Uterus (tissue), 4 donors: Measurements from ENCODE around the gene DMD. TPM values are rescaled to one million over a fixed set of nuclear protein-coding genes. Genes with fewer than 3 reads are reported as not detected.

Experiments used
- DNase-seq, 2 donors: peaks; one replicate each; pipeline ENCODE4 v3.0.0-alpha.2; 2019 to 2020
- H3K27ac ChIP-seq, 2 donors: fragments of 200-600 bp; sonication (generic); 1 replicate in 1 of 2; 2 replicates in 1 of 2; pipeline ENCODE4 v1.5.1; 2016 to 2018
- H3K27me3 ChIP-seq, 2 donors: fragments of 200-600 bp; sonication (generic); one replicate each; pipeline ENCODE4 v1.5.1; 2018 to 2019; ENCODE audit warnings: control low read depth in 1 of 2
- H3K36me3 ChIP-seq, 2 donors: fragments of 200-600 bp; sonication (generic); one replicate each; pipeline ENCODE4 v1.5.1; 2019; ENCODE audit warnings: control low read depth in 1 of 2
- H3K4me1 ChIP-seq, 2 donors: fragments of 200-600 bp; sonication (generic); one replicate each; pipeline ENCODE4 v1.5.1; 2018 to 2019; ENCODE audit warnings: control low read depth in 1 of 2
- H3K4me3 ChIP-seq, 2 donors: fragments of 200-600 bp; sonication (generic); 1 replicate in 1 of 2; 2 replicates in 1 of 2; pipeline ENCODE4 v1.5.1; 2018 to 2019; ENCODE audit warnings: mild to moderate bottlenecking in 1 of 2
- H3K9me3 ChIP-seq, 2 donors: fragments of 200-600 bp; sonication (generic); one replicate each; pipeline ENCODE4 v1.5.1; 2019; ENCODE audit warnings: control low read depth in 1 of 2
- POLR2A ChIP-seq, 2 donors: fragments of 450-650 bp; IDR thresholded peaks; one replicate each; pipeline ENCODE4 v1.6.1; 2016; ENCODE audit warnings: antibody characterized with exemption in 2 of 2, mild to moderate bottlenecking in 1 of 2, moderate library complexity in 1 of 2
- intact Hi-C: fragments of 100-400 bp; cut with DNase I; formaldehyde crosslinking; loops from one replicate; pipeline ENCODE4 v1.15.1; 2023; ENCODE audit warnings: low total_unique reads
- total RNA-seq, 4 donors: library from RNA; depleted of rRNA in 3 of 4; stranded (reverse); fragments of >200 nt in 3 of 4; gene quantifications; one replicate each; pipeline versions ENCODE4 v1.1.0 to v1.2.4, GENCODE V29; 2014 to 2023
- TF ChIP-seq, protein P1 (sequence below), 4 experiments: fragments of 200-600 bp in 2 of 4; fragments of 450-650 bp in 2 of 4; sonication (generic) in 2 of 4; IDR thresholded peaks; one replicate each; pipeline ENCODE4 v1.5.1; 2016 to 2019; ENCODE audit warnings: antibody characterized with exemption in 4 of 4, mild to moderate bottlenecking in 2 of 4, moderate library complexity in 1 of 4
- donor health status: DM: yes; HTN: yes; CAD: no.

The DMD gene
- total RNA-seq, 4 donors from 2014 or later = 73.8 to 147 (median 97.8) TPM

DNA sequence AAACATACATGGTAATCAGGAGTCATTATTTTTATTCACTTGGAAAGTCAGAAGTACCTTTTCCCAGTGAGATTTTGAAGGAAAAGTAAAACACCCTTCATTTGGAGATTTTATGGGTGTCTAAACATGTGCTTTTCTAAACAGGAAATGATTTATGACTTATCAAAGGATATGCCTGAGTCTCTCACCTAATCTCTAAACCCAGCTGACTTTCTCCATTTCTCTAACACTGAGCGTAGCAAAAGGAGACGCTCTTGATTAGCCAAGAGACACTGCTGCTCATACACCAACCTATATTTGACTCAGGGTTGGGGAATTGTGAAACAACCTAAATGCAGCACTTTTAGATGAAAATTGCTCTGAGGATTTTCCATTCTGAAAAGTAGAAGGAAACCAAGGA, 1671.0 kb downstream of the DMD start:
- TF ChIP-seq POLR2A (IDR thresholded peaks at IDR 0.05) = no peak
- TF ChIP-seq, protein P1, sequence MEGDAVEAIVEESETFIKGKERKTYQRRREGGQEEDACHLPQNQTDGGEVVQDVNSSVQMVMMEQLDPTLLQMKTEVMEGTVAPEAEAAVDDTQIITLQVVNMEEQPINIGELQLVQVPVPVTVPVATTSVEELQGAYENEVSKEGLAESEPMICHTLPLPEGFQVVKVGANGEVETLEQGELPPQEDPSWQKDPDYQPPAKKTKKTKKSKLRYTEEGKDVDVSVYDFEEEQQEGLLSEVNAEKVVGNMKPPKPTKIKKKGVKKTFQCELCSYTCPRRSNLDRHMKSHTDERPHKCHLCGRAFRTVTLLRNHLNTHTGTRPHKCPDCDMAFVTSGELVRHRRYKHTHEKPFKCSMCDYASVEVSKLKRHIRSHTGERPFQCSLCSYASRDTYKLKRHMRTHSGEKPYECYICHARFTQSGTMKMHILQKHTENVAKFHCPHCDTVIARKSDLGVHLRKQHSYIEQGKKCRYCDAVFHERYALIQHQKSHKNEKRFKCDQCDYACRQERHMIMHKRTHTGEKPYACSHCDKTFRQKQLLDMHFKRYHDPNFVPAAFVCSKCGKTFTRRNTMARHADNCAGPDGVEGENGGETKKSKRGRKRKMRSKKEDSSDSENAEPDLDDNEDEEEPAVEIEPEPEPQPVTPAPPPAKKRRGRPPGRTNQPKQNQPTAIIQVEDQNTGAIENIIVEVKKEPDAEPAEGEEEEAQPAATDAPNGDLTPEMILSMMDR (IDR thresholded peaks at IDR 0.05) = no peak
- intact Hi-C loops = no loop called here

DNA sequence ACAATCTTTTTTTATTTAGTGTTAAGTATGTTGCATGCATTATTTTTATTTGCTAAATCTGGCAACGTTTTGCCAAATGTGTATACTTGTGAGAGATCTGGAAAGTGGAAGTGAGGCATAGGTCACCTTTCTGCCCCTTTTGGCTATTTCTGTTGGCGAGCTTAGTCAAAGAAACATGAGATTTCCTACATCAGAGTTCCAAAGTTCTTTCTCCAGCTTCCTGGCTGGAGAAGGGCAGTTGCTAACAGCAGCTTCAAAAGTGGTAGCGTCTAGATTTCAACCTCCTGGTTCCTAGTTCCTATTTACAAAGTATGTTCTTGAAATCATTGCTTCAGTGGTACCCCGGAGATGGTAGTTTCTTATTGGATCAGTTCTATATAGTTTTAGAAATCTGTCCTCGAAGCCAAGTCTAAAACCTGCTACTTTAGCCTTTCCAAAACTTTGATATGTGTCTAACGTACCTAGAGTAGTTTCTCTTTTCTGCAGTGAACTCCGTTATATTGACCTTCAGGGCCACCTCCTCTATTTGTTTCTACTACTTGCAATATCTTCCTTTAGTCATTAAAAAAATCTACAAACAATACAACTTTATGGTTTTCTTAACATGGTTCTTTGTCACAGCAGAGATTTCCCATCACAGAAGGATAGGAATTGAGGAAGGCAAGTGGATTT, 1683.8 kb downstream of the DMD start:
- TF ChIP-seq, protein P1 (IDR thresholded peaks at IDR 0.05) = no peak
- no peak for TF ChIP-seq POLR2A (IDR thresholded peaks at IDR 0.05)
- Histone ChIP-seq H3K27me3 (no peaks in the 10 kb centered on the region), H3K36me3 (no peaks in the 10 kb centered on the region), H3K4me1 (no peaks in the 10 kb centered on the region), H3K4me3 (no peak overlapping the region), H3K27ac (no peak overlapping the region), H3K9me3 (no peaks in the 10 kb centered on the region)
- intact Hi-C loops = no loop called here
- no peak for DNase-seq

More for the DNA sequence above, 1671.0 kb downstream of the DMD start:
- Histone ChIP-seq H3K4me1 (no peaks in the 10 kb centered on the region), H3K4me3 (no peak overlapping the region), H3K36me3 (no peaks in the 10 kb centered on the region), H3K27ac (no peak overlapping the region), H3K9me3 (no peaks in the 10 kb centered on the region), H3K27me3 (no peaks in the 10 kb centered on the region)
- no peak for DNase-seq

DNA sequence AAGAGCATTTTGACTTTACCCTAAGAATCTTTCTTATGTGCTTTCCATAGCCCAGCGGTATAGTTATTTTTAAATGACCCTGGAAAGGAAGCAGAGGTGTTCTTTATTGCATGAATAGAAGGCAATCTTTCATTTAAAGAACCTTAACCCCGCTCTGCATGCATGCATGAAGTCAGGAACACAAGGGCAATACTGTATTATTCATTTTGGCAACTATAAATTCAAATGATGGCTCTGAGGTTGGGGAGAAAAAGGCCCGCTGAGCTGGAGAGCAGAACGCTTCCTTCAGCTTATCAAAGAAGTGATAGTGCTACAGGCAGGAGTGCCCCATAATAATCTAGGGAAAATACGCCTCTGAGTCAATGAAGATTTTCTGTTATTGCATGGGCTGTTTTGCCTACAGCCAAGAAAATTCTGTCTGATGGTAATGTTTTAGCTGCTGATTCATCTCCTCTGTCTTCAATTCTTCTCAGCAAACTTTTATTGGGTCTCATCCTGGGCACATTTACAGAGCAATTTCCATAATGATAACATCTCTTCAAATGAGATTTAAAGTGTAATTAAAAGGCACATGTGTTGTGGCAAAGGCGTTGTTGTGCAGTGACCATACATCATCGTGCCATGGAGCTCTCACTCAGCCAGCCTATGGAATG, 1687.3 kb downstream of the DMD start:
- no peak for TF ChIP-seq POLR2A (IDR thresholded peaks at IDR 0.05)
- TF ChIP-seq, protein P1 (IDR thresholded peaks at IDR 0.05) = no peak
- Histone ChIP-seq H3K4me3 (no peak overlapping the region), H3K36me3 (no peaks in the 10 kb centered on the region), H3K4me1 (no peaks in the 10 kb centered on the region), H3K27ac (no peak overlapping the region), H3K9me3 (no peaks in the 10 kb centered on the region), H3K27me3 (no peaks in the 10 kb centered on the region)
- DNase-seq = no peak
- intact Hi-C loops = no loop called here

DNA sequence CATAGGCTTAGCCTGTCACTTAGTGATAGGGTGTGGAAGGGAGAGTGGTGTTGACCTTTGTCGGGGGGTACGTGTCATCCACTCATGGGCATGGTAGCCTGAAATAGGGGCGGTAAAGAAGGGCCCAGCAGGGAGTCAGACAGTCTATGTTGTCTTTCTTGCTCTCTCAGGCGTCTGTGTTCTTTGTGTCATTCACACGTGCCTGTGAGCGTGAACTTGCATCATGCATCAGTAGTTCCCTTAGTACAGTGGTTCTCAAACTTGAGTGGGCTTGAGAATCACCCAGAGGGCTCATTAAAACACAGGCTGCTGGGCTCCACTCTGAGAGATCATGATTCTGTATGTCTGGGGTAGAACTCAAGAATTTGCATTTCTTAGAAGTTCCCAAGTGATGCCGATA, 1688.6 kb downstream of the DMD start:
- H3K27me3 ChIP-seq = no peaks in the 10 kb centered on the region
- H3K4me3 ChIP-seq = no peak overlapping the region
- TF ChIP-seq POLR2A (IDR thresholded peaks at IDR 0.05) = no peak
- TF ChIP-seq, protein P1 (IDR thresholded peaks at IDR 0.05) = no peak
- intact Hi-C loops = no loop called here
- no peak overlapping the region for H3K27ac ChIP-seq
- H3K4me1 ChIP-seq = no peaks in the 10 kb centered on the region
- no peaks in the 10 kb centered on the region for H3K36me3 ChIP-seq
- no peaks in the 10 kb centered on the region for H3K9me3 ChIP-seq
- DNase-seq = no peak

DNA sequence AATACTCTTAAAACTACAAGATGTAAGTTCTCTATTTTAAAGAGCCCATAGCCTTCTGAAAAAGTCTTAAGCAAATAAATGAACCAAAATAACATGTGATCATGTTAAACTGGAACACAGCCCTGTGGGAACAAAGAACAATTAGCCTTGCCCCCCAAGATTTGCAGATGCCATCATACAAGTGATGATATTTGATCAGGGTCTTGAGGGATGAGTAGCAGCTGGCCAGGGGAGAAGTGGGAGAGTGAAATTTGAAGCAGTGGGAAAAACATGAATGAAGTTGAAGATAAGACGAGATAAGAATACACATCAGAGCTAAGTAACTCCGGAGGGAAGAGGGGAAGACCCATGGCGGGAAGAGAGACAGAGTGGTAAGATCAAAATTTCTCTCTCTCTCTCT, 1689.4 kb downstream of the DMD start:
- Histone ChIP-seq H3K27me3 (no peaks in the 10 kb centered on the region), H3K9me3 (no peaks in the 10 kb centered on the region), H3K36me3 (no peaks in the 10 kb centered on the region), H3K27ac (no peak overlapping the region), H3K4me1 (no peaks in the 10 kb centered on the region), H3K4me3 (no peak overlapping the region)
- intact Hi-C loops = no loop called here
- DNase-seq = no peak
- TF ChIP-seq, protein P1 (IDR thresholded peaks at IDR 0.05) = no peak
- TF ChIP-seq POLR2A (IDR thresholded peaks at IDR 0.05) = no peak
